Midbrain (tissue), 1 donor: ENCODE data around the gene TTYH2.

ENCODE experiments used
- DNase-seq: peaks from one replicate; lab custom pipeline; 2025; lab: John Stamatoyannopoulos, UW

TTYH2 gene

GRCh38 chr17:74292495-74292894, 79.1 kb downstream of the TTYH2 start:
- no peak for DNase-seq

DNA sequence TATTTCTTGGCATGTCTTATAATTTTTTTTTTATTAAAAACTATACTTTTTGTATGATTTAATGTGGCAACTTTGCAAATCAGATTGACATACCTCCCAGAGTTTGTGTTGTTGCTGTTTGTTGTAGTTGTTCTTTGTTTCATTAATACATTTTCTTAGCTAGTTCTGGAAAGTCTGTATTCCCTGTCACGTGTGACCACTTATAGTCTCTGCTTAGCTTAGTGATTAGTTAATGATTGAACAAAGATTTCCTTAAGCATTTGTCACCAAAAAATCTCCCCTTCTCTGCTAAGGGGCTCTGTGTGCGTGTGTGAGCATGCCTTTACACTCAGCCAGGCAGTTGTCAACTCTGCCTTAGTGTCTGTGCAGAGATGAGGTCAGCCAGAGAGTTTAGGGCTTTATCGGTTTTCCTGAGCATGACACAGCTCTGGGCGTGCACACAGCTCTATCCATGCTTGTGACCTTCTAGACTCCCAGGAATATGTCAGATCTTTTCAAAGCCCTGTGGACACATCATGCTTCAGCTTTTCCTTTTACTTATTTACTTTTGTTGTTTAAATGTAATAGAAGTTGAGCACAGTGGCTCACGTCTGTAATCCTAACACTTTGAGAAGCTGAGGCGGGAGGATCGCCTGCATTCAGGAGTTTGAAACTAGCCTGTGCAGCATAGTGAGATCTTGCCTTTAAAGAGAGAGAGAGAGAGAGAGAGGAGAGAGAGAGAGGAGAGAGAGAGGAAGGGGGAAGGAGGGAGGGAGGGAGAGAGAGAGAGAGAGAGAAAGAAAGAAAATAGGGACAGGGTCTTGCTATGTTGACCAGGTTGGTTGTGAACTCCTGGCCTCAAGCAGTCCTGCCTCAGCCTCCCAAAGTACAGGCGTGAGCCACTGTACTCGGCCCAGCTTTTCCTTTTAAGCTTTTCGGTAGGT, 82.5 kb downstream of the TTYH2 start:
- DNase-seq: no peak

DNA sequence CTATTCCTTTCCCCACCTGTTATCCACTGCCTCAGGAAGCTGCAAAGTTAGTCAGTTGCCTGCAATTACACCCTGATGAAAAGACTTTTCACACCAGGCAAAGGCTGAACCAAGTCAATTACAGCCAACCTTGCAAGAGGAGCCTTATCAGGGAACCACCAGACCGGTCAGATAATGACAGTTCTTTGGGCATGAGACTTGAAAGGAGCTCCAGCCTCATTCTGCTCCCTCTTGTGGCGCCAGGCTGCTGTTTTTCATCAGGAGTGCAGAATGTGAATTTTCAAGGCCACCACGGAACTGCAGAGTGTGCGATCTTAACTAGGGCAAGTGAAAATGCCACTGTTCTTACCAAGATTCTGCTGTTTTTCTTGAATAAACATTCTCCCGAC, 83.2 kb downstream of the TTYH2 start:
- DNase-seq: peak; percentile 89

DNA sequence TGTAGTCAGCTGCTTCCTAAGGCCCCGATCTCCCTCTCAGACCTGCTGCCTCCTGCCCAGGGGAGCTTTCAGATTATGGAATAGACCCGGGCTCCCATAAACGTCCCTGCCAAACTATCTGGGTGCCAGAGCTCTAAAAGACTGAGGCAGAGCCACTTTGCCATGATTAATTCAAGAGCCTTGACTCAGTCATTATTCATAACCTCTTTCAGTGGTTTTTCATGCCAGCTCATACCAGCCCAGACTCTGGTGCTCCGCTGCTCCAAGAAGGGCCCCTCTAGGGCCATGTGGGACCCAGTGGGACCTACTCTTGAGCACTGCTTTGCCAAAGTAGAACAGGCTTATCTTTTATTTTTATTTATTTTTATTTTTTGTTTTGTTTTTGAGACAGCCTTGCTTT, 84.6 kb downstream of the TTYH2 start:
- no peak for DNase-seq

GRCh38 chr17:74298778-74299177, 85.4 kb downstream of the TTYH2 start:
- DNase-seq: no peak

DNA sequence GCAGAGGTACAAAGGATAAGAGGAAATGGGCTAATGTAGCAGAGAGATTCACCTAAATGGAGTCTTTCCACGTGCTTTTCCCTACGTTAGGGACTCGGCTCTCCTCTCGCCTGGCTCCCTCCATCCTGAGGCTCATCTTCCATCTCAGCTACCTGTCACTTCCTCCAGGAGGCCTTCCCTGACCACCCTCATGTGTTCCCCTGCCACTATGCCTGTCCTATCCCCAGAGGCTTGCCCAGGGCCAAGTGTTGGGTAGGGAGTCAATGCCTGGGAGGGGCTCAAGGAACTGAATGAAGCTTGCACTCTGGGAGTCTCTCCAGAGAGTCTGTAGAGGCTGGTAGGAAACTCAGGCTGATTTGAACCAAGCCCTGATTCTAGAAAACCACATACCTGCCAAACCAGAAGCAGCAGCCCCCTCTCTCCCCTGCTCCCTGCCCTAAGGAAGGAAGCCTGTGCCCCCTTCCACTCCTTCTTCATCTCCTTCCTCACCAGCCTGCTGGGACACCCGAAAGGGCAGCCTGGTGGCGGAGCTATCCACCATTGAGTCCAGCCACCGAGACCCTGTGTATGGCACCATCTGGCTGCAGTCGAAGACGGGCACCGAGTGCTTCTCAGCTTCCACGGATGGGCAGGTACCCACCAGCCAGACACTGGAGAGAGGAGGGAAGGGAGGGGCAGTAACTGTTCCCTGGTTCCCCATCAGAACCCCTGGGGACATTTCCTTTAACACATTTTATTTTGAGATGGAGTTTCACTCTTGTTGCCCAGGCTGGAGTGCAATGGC, 86.0 kb downstream of the TTYH2 start:
- DNase-seq: no peak

DNA sequence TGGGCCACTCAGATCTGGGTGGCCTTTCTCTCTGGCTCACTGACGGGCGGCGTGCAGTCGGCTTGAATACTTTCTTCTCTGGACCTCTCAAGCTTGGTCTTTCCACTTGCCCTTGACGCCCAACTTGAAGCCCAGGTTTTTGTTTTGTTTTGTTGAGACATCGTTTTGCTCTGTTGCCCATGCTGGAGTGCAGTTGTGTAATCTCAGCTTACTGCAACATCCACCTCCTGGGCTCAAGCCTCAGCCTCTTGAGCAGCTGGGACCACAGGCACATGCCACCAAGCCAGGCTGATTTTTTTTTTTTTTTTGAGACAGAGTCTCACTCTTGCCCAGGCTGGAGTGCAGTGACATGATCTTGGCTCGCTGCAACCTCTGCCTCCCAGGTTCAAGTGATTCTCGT, 89.9 kb downstream of the TTYH2 start:
- DNase-seq: no peak

DNA sequence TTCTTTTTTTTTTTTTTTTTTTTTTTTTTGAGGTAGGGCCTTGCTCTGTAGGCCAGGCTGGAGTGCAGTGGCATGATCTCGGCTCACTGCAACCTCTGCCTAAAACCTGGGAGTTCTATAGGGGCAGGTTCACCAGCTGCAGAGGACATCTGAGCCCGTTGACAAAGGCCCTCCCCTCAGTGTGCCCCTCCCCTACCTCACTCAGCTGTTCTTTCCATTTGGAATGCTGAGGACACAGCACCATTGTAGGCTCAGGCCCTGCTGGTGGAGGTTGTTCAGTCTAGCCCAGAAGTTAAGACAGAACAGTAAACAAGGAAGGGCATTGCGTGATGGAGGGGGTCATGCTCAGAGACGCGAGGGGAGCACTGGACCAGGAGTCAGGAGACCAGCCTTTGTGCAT, 90.8 kb downstream of the TTYH2 start:
- DNase-seq: no peak

GRCh38 chr17:74305865-74306654, 92.7 kb downstream of the TTYH2 start:
- DNase-seq: peak; percentile 56

- no peak for DNase-seq
These were observed 94.8 kb downstream of the TTYH2 start for GRCh38 chr17:74307984-74308773.

DNA sequence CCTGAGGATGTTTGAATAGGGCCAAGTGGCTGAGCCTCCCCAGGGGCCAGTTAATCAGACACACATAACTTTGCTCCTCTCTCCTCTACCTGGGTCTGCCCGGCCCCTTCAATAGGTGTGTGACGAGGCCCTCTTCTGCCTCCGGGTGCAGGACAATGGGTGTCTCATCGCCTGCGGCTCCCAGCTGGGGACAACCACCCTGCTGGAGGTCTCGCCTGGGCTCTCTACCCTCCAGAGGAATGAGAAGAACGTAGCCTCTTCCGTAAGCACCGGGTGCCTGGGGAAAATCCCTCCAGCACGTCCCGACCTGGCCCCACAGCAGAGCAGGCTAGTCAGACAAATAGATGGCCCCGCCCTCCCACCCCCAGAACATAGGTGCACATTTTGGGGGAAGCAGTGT, 96.5 kb downstream of the TTYH2 start:
- DNase-seq: no peak
